ENCODE measurements around the gene FOXR2.

DNA sequence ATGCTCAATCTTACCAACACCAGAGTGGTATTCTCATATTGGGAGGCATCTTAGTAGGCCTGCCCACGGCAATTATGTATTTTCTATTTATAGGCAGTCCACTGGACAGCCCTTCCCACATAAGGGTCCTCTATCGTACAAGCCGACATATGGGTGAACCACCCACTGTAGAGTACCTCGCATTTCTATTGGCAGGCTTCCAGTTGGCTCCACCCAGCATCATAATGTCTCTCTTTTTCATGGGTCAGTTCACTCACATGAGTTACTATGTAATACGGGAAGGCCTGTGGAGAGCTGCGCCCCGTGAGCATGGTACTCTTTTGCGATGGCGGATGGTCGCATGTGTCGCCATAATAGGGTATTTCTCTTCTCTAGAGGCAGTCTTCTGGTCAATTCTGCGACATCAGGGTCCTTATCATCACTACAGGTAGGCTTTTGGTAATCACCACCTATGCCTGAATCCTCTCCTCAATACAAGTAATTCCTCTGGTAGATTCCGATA, 29.4 kb upstream of the FOXR2 start:
- TF ChIP-seq CTCF (IDR thresholded peaks at IDR 0.05), result no peak
- no peak for TF ChIP-seq EZH2 (IDR thresholded peaks at IDR 0.05)
- no peak for TF ChIP-seq EZH2phosphoT487 (IDR thresholded peaks at IDR 0.05)

Measured in neural progenitor cell (in vitro differentiated cells).